GM18858 (cell line): ENCODE data around the gene TRABD.

ENCODE experiments used
- ATAC-seq: cut with Tn5 transposase; IDR thresholded peaks from one replicate; pipeline ENCODE4 v1.9.1; 2021; ENCODE audit not compliant: unreplicated experiment

Gene TRABD

GRCh38 chr22:50173311-50173982 lies 12.3 kb upstream of the TRABD start:
- no peak for ATAC-seq

- no peak for ATAC-seq
These were observed 11.7 kb upstream of the TRABD start for GRCh38 chr22:50173983-50174355.

GRCh38 chr22:50174382-50175190 lies 11.1 kb upstream of the TRABD start:
- ATAC-seq, result no peak

GRCh38 chr22:50175191-50175461 lies 10.6 kb upstream of the TRABD start:
- no peak for ATAC-seq

- ATAC-seq, result no peak
These were observed 9.5 kb upstream of the TRABD start for GRCh38 chr22:50175921-50176849.

- no peak for ATAC-seq
These were observed 8.7 kb upstream of the TRABD start for GRCh38 chr22:50176850-50177536.

GRCh38 chr22:50177537-50178470 lies 7.9 kb upstream of the TRABD start:
- no peak for ATAC-seq

- no peak for ATAC-seq
These were observed 7.2 kb upstream of the TRABD start for GRCh38 chr22:50178471-50178864.

- ATAC-seq, result no peak
These were observed 6.5 kb upstream of the TRABD start for GRCh38 chr22:50178871-50179869.

GRCh38 chr22:50179937-50180726 lies 5.6 kb upstream of the TRABD start:
- no peak for ATAC-seq

- ATAC-seq, result no peak
These were observed 4.8 kb upstream of the TRABD start for GRCh38 chr22:50180727-50181521.

- no peak for ATAC-seq
These were observed 3.3 kb upstream of the TRABD start for GRCh38 chr22:50182176-50183081.

- ATAC-seq, result no peak
These were observed 2.4 kb upstream of the TRABD start for GRCh38 chr22:50183141-50183971.

GRCh38 chr22:50184004-50184901 lies 1.5 kb upstream of the TRABD start:
- no peak for ATAC-seq
